Activated CD8-positive, alpha-beta memory T cell treated with anti-CD3 and anti-CD28 coated beads for 48 hours (primary cell): Measurements from ENCODE around the gene STK11.
"Not testable (repeated sequence)": the region's sequence is repeated elsewhere in the genome, so short reads cannot be mapped to it uniquely, and the experiment has no call there.

Source experiments
- DNase-seq, 3 experiments: peaks; one replicate each; pipeline ENCODE4 v3.0.0-alpha.2; 2020; ENCODE audit warnings: low read depth in 2 of 3, low spot score in 2 of 3

The STK11 gene

GRCh38 chr19:1168572-1169410, 36.8 kb upstream of the STK11 start:
- no peak for DNase-seq

- no peak for DNase-seq
These were observed 36.2 kb upstream of the STK11 start for GRCh38 chr19:1169411-1169791.

GRCh38 chr19:1169921-1170885, 35.4 kb upstream of the STK11 start:
- DNase-seq = no peak

- no peak for DNase-seq
These were observed 34.4 kb upstream of the STK11 start for GRCh38 chr19:1170938-1171754.

- no peak for DNase-seq
These were observed 33.7 kb upstream of the STK11 start for GRCh38 chr19:1171755-1172352.

GRCh38 chr19:1172353-1173158, 33.0 kb upstream of the STK11 start:
- DNase-seq = no peak

GRCh38 chr19:1173159-1173844, 32.3 kb upstream of the STK11 start:
- no peak for DNase-seq

GRCh38 chr19:1173845-1174809, 31.5 kb upstream of the STK11 start, which contains the start of gene SBNO2:
SBNO2 (minus strand) TSS chr19:1174268; CDS start chr19:1154276, 19,992 bp downstream.
- peak; percentile 82 to 99 (median 98) for DNase-seq

GRCh38 chr19:1177322-1178114, 28.1 kb upstream of the STK11 start:
- no peak for DNase-seq

- no peak for DNase-seq
These were observed 24.0 kb upstream of the STK11 start for GRCh38 chr19:1181606-1182005.

- no peak for DNase-seq
These were observed 23.5 kb upstream of the STK11 start for GRCh38 chr19:1182068-1182467.

- DNase-seq = no peak
These were observed 22.9 kb upstream of the STK11 start for GRCh38 chr19:1182727-1183126.

GRCh38 chr19:1183543-1184172, 21.9 kb upstream of the STK11 start:
- DNase-seq = no peak

- DNase-seq = peak in 1 of 3 experiments; percentile 24
These were observed 16.2 kb upstream of the STK11 start for GRCh38 chr19:1189419-1189818.

GRCh38 chr19:1199531-1199930, 6.0 kb upstream of the STK11 start:
- no peak for DNase-seq

- DNase-seq = not testable (repeated sequence)
These were observed 5.0 kb upstream of the STK11 start for GRCh38 chr19:1200614-1201013.
